H1 (cell line): ENCODE results near the gene AP4B1. TPM values are rescaled to one million over a fixed set of nuclear protein-coding genes. Genes with fewer than 3 reads are reported as not detected.

Experiments used
- CTCF ChIA-PET: fragments of 300-600 bp; sonication (Branson Sonifier 250); formaldehyde crosslinking; loops from one replicate; lab custom pipeline; 2021; ENCODE audit not compliant: partially characterized antibody; lab: Charles Lee
- POLR2A ChIA-PET: fragments of 300-600 bp; sonication (Branson Sonifier 250); formaldehyde crosslinking; loops from one replicate; lab custom pipeline; 2021; ENCODE audit warnings: inconsistent platforms; ENCODE audit not compliant: partially characterized antibody; lab: Charles Lee
- DNase-seq, 2 experiments: peaks; one replicate each; pipeline versions ENCODE4 v3.0.0 to v3.0.0-alpha.2; 2010 to 2022; ENCODE audit warnings: low spot score in 2 of 2, low read depth in 1 of 2, mixed read lengths in 1 of 2
- FAIRE-seq: peaks from 2 replicates; lab custom pipeline; 2011; peaks lifted over from hg19 to GRCh38; lab: Jason Lieb, UNC
- H2AFZ ChIP-seq: 2 replicates; pipeline ENCODE4 v1.8.1; 2012; ENCODE audit warnings: low read length, inconsistent platforms
- H2AK5ac ChIP-seq: 2 replicates; pipeline ENCODE4 v1.6.1; 2013; ENCODE audit warnings: low read depth, low read length
- H2BK120ac ChIP-seq: replicated peaks from 2 replicates; pipeline ENCODE3; 2013; ENCODE audit warnings: low read depth, low read length, inconsistent platforms
- H2BK12ac ChIP-seq: 2 replicates; pipeline ENCODE4 v1.6.1; 2013; ENCODE audit warnings: low read depth, low read length
- H2BK15ac ChIP-seq: 2 replicates; pipeline ENCODE4 v1.6.1; 2013; ENCODE audit warnings: low read length
- H2BK20ac ChIP-seq: 2 replicates; pipeline ENCODE4 v1.6.1; 2013; ENCODE audit warnings: low read length
- H2BK5ac ChIP-seq: 2 replicates; pipeline ENCODE4 v1.6.1; 2013; ENCODE audit warnings: low read depth, low read length
- H3K14ac ChIP-seq: 2 replicates; pipeline ENCODE4 v1.6.1; 2013; ENCODE audit warnings: inconsistent platforms; ENCODE audit not compliant: insufficient read length
- H3K18ac ChIP-seq: 2 replicates; pipeline ENCODE4 v1.6.1; 2013; ENCODE audit warnings: low read length; ENCODE audit errors: extremely low read depth
- H3K23ac ChIP-seq: 2 replicates; pipeline ENCODE4 v1.6.1; 2013; ENCODE audit warnings: inconsistent platforms; ENCODE audit not compliant: insufficient read length
- H3K23me2 ChIP-seq: 2 replicates; pipeline ENCODE4 v1.6.1; 2013; ENCODE audit warnings: low read depth, low read length
- H3K27ac ChIP-seq: 2 replicates; pipeline ENCODE4 v1.6.1; 2011; ENCODE audit warnings: low read depth, low read length, inconsistent platforms
- H3K27me3 ChIP-seq, 4 experiments: replicated peaks in 1 of 4; 1 replicate in 1 of 4; 2 replicates in 3 of 4; pipeline versions ENCODE4 v1.6.1 to v1.8.1; 2011 to 2013; ENCODE audit warnings: low read length in 3 of 4, mild to moderate bottlenecking in 3 of 4, inconsistent platforms in 2 of 4, mixed read lengths in 2 of 4, moderate library complexity in 1 of 4; ENCODE audit not compliant: control insufficient read depth in 3 of 4, insufficient read depth in 3 of 4; ENCODE audit errors: extremely low read depth in 1 of 4
- H3K36me3 ChIP-seq, 4 experiments: 2 replicates each; pipeline versions ENCODE4 v1.6.1 to v1.8.1; 2011 to 2013; ENCODE audit warnings: mild to moderate bottlenecking in 4 of 4, low read length in 3 of 4, moderate library complexity in 2 of 4, control low read depth in 1 of 4, inconsistent platforms in 1 of 4; ENCODE audit not compliant: insufficient read depth in 4 of 4, control insufficient read depth in 2 of 4
- H3K4ac ChIP-seq: replicated peaks from 2 replicates; pipeline ENCODE3; 2013; ENCODE audit warnings: low read length, low read depth, mixed read lengths, inconsistent platforms; ENCODE audit not compliant: insufficient read length
- H3K4me1 ChIP-seq, 4 experiments: replicated peaks in 1 of 4; 1 replicate in 1 of 4; 2 replicates in 3 of 4; pipeline versions ENCODE4 v1.6.1 to v1.8.1; 2011 to 2013; ENCODE audit warnings: low read length in 3 of 4, inconsistent platforms in 2 of 4, mixed read lengths in 1 of 4; ENCODE audit not compliant: insufficient read depth in 4 of 4, control insufficient read depth in 3 of 4
- H3K4me2 ChIP-seq, 2 experiments: 2 replicates each; pipeline versions ENCODE4 v1.6.1 to v1.8.1; 2011 to 2013; ENCODE audit warnings: low read depth in 2 of 2, low read length in 2 of 2, control low read depth in 1 of 2, inconsistent platforms in 1 of 2, mild to moderate bottlenecking in 1 of 2; ENCODE audit not compliant: insufficient read depth in 1 of 2
- H3K4me3 ChIP-seq, 4 experiments: fragments of 200-600, 300-600 bp in 1 of 4; sonication (generic), shearing (Covaris generic), sonication (Bioruptor Twin) in 1 of 4; 2 replicates each; pipeline versions ENCODE4 v1.5.1 to v1.8.1; 2011 to 2016; ENCODE audit warnings: low read length in 4 of 4, low read depth in 3 of 4, control low read depth in 2 of 4, inconsistent platforms in 2 of 4, mild to moderate bottlenecking in 2 of 4, mixed read lengths in 1 of 4, moderate library complexity in 1 of 4; ENCODE audit not compliant: insufficient read depth in 2 of 4; ENCODE audit errors: extremely low read depth in 1 of 4
- H3K56ac ChIP-seq: replicated peaks from 2 replicates; pipeline ENCODE3; 2013; ENCODE audit warnings: low read depth, mild to moderate bottlenecking, mixed read lengths, low read length, inconsistent platforms; ENCODE audit not compliant: insufficient read length
- H3K79me1 ChIP-seq: 2 replicates; pipeline ENCODE4 v1.6.1; 2013; ENCODE audit warnings: low read depth, low read length, control low read depth
- H3K79me2 ChIP-seq, 2 experiments: 2 replicates each; pipeline versions ENCODE4 v1.6.1 to v1.8.1; 2012 to 2013; ENCODE audit warnings: low read length in 2 of 2, mild to moderate bottlenecking in 2 of 2, inconsistent platforms in 1 of 2; ENCODE audit not compliant: insufficient read depth in 2 of 2, control insufficient read depth in 1 of 2
- H3K9ac ChIP-seq, 4 experiments: replicated peaks in 1 of 4; 1 replicate in 1 of 4; 2 replicates in 3 of 4; pipeline versions ENCODE4 v1.6.1 to v1.8.1; 2011 to 2013; ENCODE audit warnings: low read depth in 3 of 4, low read length in 3 of 4, control low read depth in 2 of 4, mild to moderate bottlenecking in 2 of 4, moderate library complexity in 2 of 4, inconsistent platforms in 1 of 4; ENCODE audit errors: extremely low read depth in 1 of 4
- H3K9me3 ChIP-seq, 2 experiments: 2 replicates each; pipeline versions ENCODE4 v1.6.1 to v1.8.1; 2012 to 2013; ENCODE audit warnings: mild to moderate bottlenecking in 2 of 2, moderate library complexity in 2 of 2, control low read depth in 1 of 2, inconsistent platforms in 1 of 2, low read depth in 1 of 2, low read length in 1 of 2, mixed read lengths in 1 of 2; ENCODE audit not compliant: insufficient read depth in 2 of 2
- H4K20me1 ChIP-seq, 2 experiments: replicated peaks in 1 of 2; 2 replicates each; pipeline versions ENCODE3 to v1.8.1; 2011 to 2013; ENCODE audit warnings: inconsistent platforms in 2 of 2, low read length in 2 of 2, mild to moderate bottlenecking in 1 of 2; ENCODE audit not compliant: insufficient read depth in 2 of 2, control insufficient read depth in 1 of 2
- H4K5ac ChIP-seq: 2 replicates; pipeline ENCODE4 v1.6.1; 2013; ENCODE audit warnings: low read length, low read depth, mixed read lengths, inconsistent platforms; ENCODE audit not compliant: insufficient read length
- H4K8ac ChIP-seq: 2 replicates; pipeline ENCODE4 v1.8.0; 2013; ENCODE audit warnings: mild to moderate bottlenecking, moderate library complexity, low read length, inconsistent platforms; ENCODE audit not compliant: insufficient read depth; ENCODE audit errors: extremely low read depth
- H4K91ac ChIP-seq: replicated peaks from 2 replicates; pipeline ENCODE3; 2013; ENCODE audit warnings: low read length, mixed read lengths, inconsistent platforms; ENCODE audit not compliant: insufficient read length
- CHD2 ChIP-seq: IDR thresholded peaks from 2 replicates; pipeline ENCODE4 v1.6.1; 2012; ENCODE audit warnings: low read length, improper control_type of control experiment
- JUN ChIP-seq: IDR thresholded peaks from 2 replicates; pipeline ENCODE4 v1.6.1; 2011; ENCODE audit warnings: low read depth, mild to moderate bottlenecking, improper control_type of control experiment, low read length
- WGBS, 2 experiments: shearing (Covaris generic) in 1 of 2; methylation state at CpG; one replicate each; pipeline versions ENCODE4 v1.1.6 to v1.1.7; 2013 to 2015; ENCODE audit warnings: low lambda C conversion rate in 2 of 2, mixed read lengths in 2 of 2, inconsistent platforms in 1 of 2, low coverage in 1 of 2, missing lambda C conversion rate in 1 of 2; ENCODE audit not compliant: insufficient replicate concordance in 2 of 2, insufficient coverage in 1 of 2, insufficient read length in 1 of 2; ENCODE audit errors: extremely low coverage in 1 of 2, missing lambda C conversion rate in 1 of 2; 5-methylcytosine and 5-hydroxymethylcytosine counted together
- polyA plus RNA-seq, 7 experiments: library from polyadenylated mRNA; depleted of rRNA in 3 of 7; stranded (reverse) in 5 of 7; unstranded in 2 of 7; fragments of >200 nt in 5 of 7; fragments of 200-250 nt in 2 of 7; gene quantifications; 1 replicate in 5 of 7; 2 replicates in 1 of 7; 4 replicates in 1 of 7; pipeline versions ENCODE4 v1.2.1 to v1.2.3, GENCODE V29; 2011 to 2013; ENCODE audit warnings: missing spikeins in 2 of 7, mixed read lengths in 2 of 7
- total RNA-seq: library from RNA; stranded (reverse); fragmentation: NEBNext Ultra II Directional; extraction: Animal tissue kit (Norgen Biotek cat#: 25700); gene quantifications from 2 replicates; pipeline ENCODE4 v1.2.1, GENCODE V29; 2021

Gene AP4B1
- total and polyA plus RNA-seq, 2 of the 8 experiments (the other 6 are each of a cell fraction or from before 2014, with no cell fraction given) = 8.9 to 9.0 TPM

DNA sequence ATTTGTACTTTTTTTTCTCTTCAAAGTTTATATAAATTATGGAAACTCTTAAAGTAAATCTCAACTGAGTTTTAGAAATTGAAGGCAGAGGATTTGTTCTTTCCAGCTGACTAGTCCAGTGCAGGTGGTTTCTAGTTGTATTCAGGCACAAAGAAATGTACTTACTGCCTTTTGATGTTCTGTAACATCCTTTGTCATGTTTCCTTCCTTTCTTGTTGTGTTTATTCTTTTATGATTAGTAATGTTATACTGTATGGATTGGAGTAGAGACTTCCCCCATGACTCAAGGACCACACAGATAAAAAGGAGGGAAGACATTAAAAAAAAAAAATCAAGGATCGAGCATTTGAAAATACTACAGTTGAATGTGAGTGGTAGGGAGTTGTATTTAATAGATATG is 32.5 kb upstream of the AP4B1 start:
- Histone ChIP-seq H3K23me2 (no peaks in the 10 kb centered on the region), H3K79me1 (peaks cover 5% of the 10 kb centered on the region), H3K4ac (no peak overlapping the region), H3K18ac (no peak overlapping the region), H3K36me3 (peaks cover 5 to 12% (median 6%) of the 10 kb centered on the region in 4 experiments), H3K27me3 (no peaks in the 10 kb centered on the region), H2AK5ac (no peak overlapping the region), H2BK120ac (no peak overlapping the region), H4K91ac (no peak overlapping the region), H3K4me2 (no peak overlapping the region), H3K9me3 (no peaks in the 10 kb centered on the region), H4K8ac (no peak overlapping the region), H2BK5ac (no peak overlapping the region), H3K14ac (no peak overlapping the region), H2AFZ (no peak overlapping the region), H2BK12ac (no peak overlapping the region), H3K79me2 (peaks cover 18 to 79% of the 10 kb centered on the region in 2 experiments), H4K5ac (no peak overlapping the region), H3K23ac (no peak overlapping the region), H4K20me1 (peaks cover 1 to 12% of the 10 kb centered on the region in 2 experiments), H3K4me1 (peaks cover 0 to 3% (median 0%) of the 10 kb centered on the region in 4 experiments; a peak in 3 of 7 replicates), H3K27ac (no peak overlapping the region), H3K4me3 (no peak overlapping the region), H2BK15ac (no peak overlapping the region), H2BK20ac (no peak overlapping the region), H3K56ac (no peak overlapping the region), H3K9ac (no peak overlapping the region)
- no peak for FAIRE-seq
- ChIA-PET CTCF (interaction anchor here (0.6 to 1.6 kb wide), 4 partner anchors 11 to 327 kb away, joined by 3 to 5 read pairs (median 4); no protein-coding TSS in a partner anchor), POLR2A (no interaction called here)
- WGBS, 2 experiments = 59% methylated on average over 1 of the region's 1 CpG; no CpG with 5 or more reads in 1 of the 2 experiments
- TF ChIP-seq JUN (no peak), CHD2 (no peak)
- no peak for DNase-seq
